GM12878 (cell line): ENCODE results near the gene SNX33. TPM values are rescaled to one million over a fixed set of nuclear protein-coding genes. Genes with fewer than 3 reads are reported as not detected.

ENCODE experiments used
- ATAC-seq: fragments of 200-7000 bp; cut with Tn5 transposase; 3 replicates; pipeline ENCODE4 v1.9.1; 2020; ENCODE audit warnings: mild to moderate bottlenecking, moderate library complexity
- BruUV-seq: library from RNA; stranded (reverse); fragments of 400-500 nt; replicated peaks from 2 replicates; lab custom pipeline; 2021; lab: Mats Ljungman, UMichigan
- CTCF ChIA-PET: fragments of 300-600 bp; sonication (Branson Sonifier 250); formaldehyde crosslinking; extraction: SDS; loops from one replicate; lab custom pipeline; 2021; ENCODE audit warnings: inconsistent platforms; lab: Yijun Ruan, JAX
- POLR2A ChIA-PET: fragments of 350-600 bp; formaldehyde crosslinking; extraction: SDS; loops from one replicate; lab custom pipeline; 2021; ENCODE audit warnings: inconsistent platforms; lab: Charles Lee
- RAD21 ChIA-PET: fragments of 300-600 bp; sonication (Branson Sonifier 250); formaldehyde crosslinking; loops from one replicate; lab custom pipeline; 2023; ENCODE audit warnings: antibody characterized with exemption; ENCODE audit not compliant: unreplicated experiment; lab: Charles Lee
- SMC1A ChIA-PET: fragments of 300-600 bp; sonication (Branson Sonifier 250); formaldehyde crosslinking; loops from one replicate; lab custom pipeline; 2023; ENCODE audit not compliant: unreplicated experiment, uncharacterized antibody; lab: Charles Lee
- DNase-seq: peaks from one replicate; pipeline ENCODE4 v3.0.0-alpha.2; 2011; ENCODE audit warnings: low read depth, low spot score
- FAIRE-seq: peaks from 3 replicates; lab custom pipeline; 2011; peaks lifted over from hg19 to GRCh38; lab: Jason Lieb, UNC
- H2AFZ ChIP-seq: 2 replicates; pipeline ENCODE4 v1.6.0; 2011; ENCODE audit warnings: low read depth, low read length, control low read depth; ENCODE audit not compliant: control insufficient read depth
- H3K27ac ChIP-seq: 2 replicates; pipeline ENCODE4 v1.5.1; 2011; ENCODE audit warnings: control low read depth; ENCODE audit not compliant: control insufficient read depth, insufficient read depth
- H3K27me3 ChIP-seq, 2 experiments: replicated peaks in 1 of 2; 2 replicates each; pipeline versions ENCODE4 v1.6.0 to v1.6.1; 2011; ENCODE audit warnings: low read length in 1 of 2; ENCODE audit not compliant: control insufficient read depth in 2 of 2, insufficient read depth in 2 of 2
- H3K36me3 ChIP-seq, 2 experiments: 2 replicates each; pipeline ENCODE4 v1.5.1; 2011; ENCODE audit warnings: low read length in 1 of 2; ENCODE audit not compliant: control insufficient read depth in 2 of 2, insufficient read depth in 2 of 2
- H3K4me1 ChIP-seq: 2 replicates; pipeline ENCODE4 v1.6.1; 2011; ENCODE audit warnings: mild to moderate bottlenecking, low read length, moderate library complexity, mixed read lengths; ENCODE audit not compliant: control insufficient read depth, insufficient read depth
- H3K4me2 ChIP-seq: 2 replicates; pipeline ENCODE4 v1.6.0; 2011; ENCODE audit warnings: control low read depth; ENCODE audit not compliant: control insufficient read depth, insufficient read depth
- H3K4me3 ChIP-seq: fragments of 200-600 bp; sonication (generic); 2 replicates; pipeline ENCODE4 v1.5.1; 2016
- H3K79me2 ChIP-seq: 2 replicates; pipeline ENCODE4 v1.6.0; 2011; ENCODE audit warnings: low read length; ENCODE audit not compliant: control insufficient read depth, insufficient read depth
- H3K9ac ChIP-seq: 2 replicates; pipeline ENCODE4 v1.8.0; 2011; ENCODE audit warnings: low read length, control low read depth, mixed read lengths; ENCODE audit not compliant: control insufficient read depth, insufficient read depth
- H3K9me3 ChIP-seq: replicated peaks from 3 replicates; pipeline ENCODE4 v1.5.1; 2011; ENCODE audit warnings: mild to moderate bottlenecking, low read length; ENCODE audit not compliant: control insufficient read depth, insufficient read depth
- H4K20me1 ChIP-seq: 2 replicates; pipeline ENCODE4 v1.6.0; 2011; ENCODE audit not compliant: control insufficient read depth, insufficient read depth
- ASH2L ChIP-seq: fragments of 300-600, 200-600 bp; sonication (generic); IDR thresholded peaks from 2 replicates; pipeline ENCODE4 v1.6.1; 2017; ENCODE audit warnings: low read depth, mild to moderate bottlenecking, borderline replicate concordance
- ATF2 ChIP-seq: IDR thresholded peaks from 2 replicates; pipeline ENCODE4 v1.6.1; 2012; ENCODE audit warnings: low read length, inconsistent platforms
- ATF7 ChIP-seq: fragments of 450-650 bp; IDR thresholded peaks from 2 replicates; pipeline ENCODE4 v1.6.1; 2016; ENCODE audit warnings: low read depth, mild to moderate bottlenecking
- BCL11A ChIP-seq: IDR thresholded peaks from 2 replicates; pipeline ENCODE4 v1.6.1; 2011; ENCODE audit warnings: low read depth, low read length
- BCL3 ChIP-seq: IDR thresholded peaks from 2 replicates; pipeline ENCODE4 v1.6.1; 2011; ENCODE audit warnings: borderline replicate concordance, low read depth, mild to moderate bottlenecking, moderate library complexity, low read length; ENCODE audit not compliant: insufficient read depth, poor library complexity, severe bottlenecking
- CHD2 ChIP-seq: IDR thresholded peaks from 2 replicates; pipeline ENCODE4 v1.6.1; 2011; ENCODE audit warnings: low read depth, low read length, improper control_type of control experiment, borderline replicate concordance
- CREB1 ChIP-seq: IDR thresholded peaks from 2 replicates; pipeline ENCODE4 v1.6.1; 2012; ENCODE audit warnings: low read depth, mild to moderate bottlenecking, inconsistent platforms
- MTA3 ChIP-seq: IDR thresholded peaks from 2 replicates; pipeline ENCODE4 v1.6.1; 2012; ENCODE audit warnings: low read length, inconsistent platforms, borderline replicate concordance
- POLR2A ChIP-seq: IDR thresholded peaks from 2 replicates; pipeline ENCODE4 v1.6.1; 2011; ENCODE audit warnings: low read depth, mild to moderate bottlenecking, low read length
- POLR2AphosphoS5 ChIP-seq: IDR thresholded peaks from 2 replicates; pipeline ENCODE4 v1.6.1; 2011; ENCODE audit warnings: mild to moderate bottlenecking, low read length, inconsistent platforms
- SP1 ChIP-seq: IDR thresholded peaks from one replicate; pipeline ENCODE4 v1.6.1; 2011; ENCODE audit warnings: low read depth, low read length
- SREBF1 ChIP-seq: IDR thresholded peaks from 2 replicates; pipeline ENCODE4 v1.6.1; 2012; ENCODE audit warnings: mild to moderate bottlenecking, low read length
- TAF1 ChIP-seq: IDR thresholded peaks from 2 replicates; pipeline ENCODE4 v1.6.1; 2011; ENCODE audit warnings: mild to moderate bottlenecking, low read depth, low read length, borderline replicate concordance
- USF2 ChIP-seq: IDR thresholded peaks from 2 replicates; pipeline ENCODE4 v1.6.1; 2011; ENCODE audit warnings: low read depth, low read length, improper control_type of control experiment, borderline replicate concordance
- ZBED1 ChIP-seq: IDR thresholded peaks from 2 replicates; pipeline ENCODE4 v1.6.1; 2016; ENCODE audit warnings: borderline replicate concordance
- ZBTB33 ChIP-seq: fragments of 450-650 bp; IDR thresholded peaks from 2 replicates; pipeline ENCODE4 v1.6.1; 2017; ENCODE audit warnings: mild to moderate bottlenecking
- ZNF217 ChIP-seq: fragments of 450-650 bp; IDR thresholded peaks from 2 replicates; pipeline ENCODE4 v1.6.1; 2017; ENCODE audit warnings: antibody characterized with exemption, mild to moderate bottlenecking
- WGBS: methylation state at CpG from one replicate; pipeline ENCODE4 v1.1.6; 2016; ENCODE audit warnings: low lambda C conversion rate; ENCODE audit not compliant: insufficient replicate concordance, insufficient coverage; ENCODE audit errors: missing lambda C conversion rate; 5-methylcytosine and 5-hydroxymethylcytosine counted together
- in situ Hi-C: fragments of 300-500 bp; cut with MboI; formaldehyde crosslinking; loops from 9 replicates; pipeline ENCODE4 v1.14.3; 2018; ENCODE audit warnings: mixed read lengths
- intact Hi-C: fragments of 100-400 bp; cut with micrococcal nuclease; formaldehyde crosslinking; loops from one replicate; pipeline ENCODE4 v1.14.2; 2022; ENCODE audit not compliant: unreplicated experiment
- polyA plus RNA-seq, 11 experiments: library from polyadenylated mRNA; depleted of rRNA in 4 of 11; unstranded in 6 of 11; stranded (reverse) in 5 of 11; fragments of >200 nt; fragmentation: Nextera tagmentation in 4 of 11; fragmentation: Illumina TruSeq in 1 of 11; extraction: Ambion mirVana in 4 of 11; extraction: Trizol in 1 of 11; gene quantifications; 1 replicate in 1 of 11; 2 replicates in 10 of 11; pipeline versions ENCODE4 v1.2.1 to v1.2.3, GENCODE V29; 2011 to 2016; ENCODE audit warnings: inconsistent platforms in 2 of 11, missing spikeins in 2 of 11, low read depth in 1 of 11
- total RNA-seq, 4 experiments: library from RNA; depleted of rRNA in 3 of 4; stranded (reverse); fragments of >200 nt in 3 of 4; fragmentation: Illumina TruSeq in 1 of 4; extraction: Trizol in 1 of 4; gene quantifications; 2 replicates each; pipeline versions ENCODE4 v1.2.1 to v1.2.3, GENCODE V29; 2013 to 2021

The SNX33 gene
- total and polyA plus RNA-seq, 10 of the 15 experiments (the other 5 are each of a cell fraction or from before 2014, with no cell fraction given), result 0.13 to 1.9 (median 0.55) TPM

GRCh38 chr15:75598361-75598760, 49.4 kb upstream of the SNX33 start (continued):
- TF ChIP-seq USF2 (no peak), POLR2AphosphoS5 (no peak), BCL11A (no peak), ZBTB33 (no peak), BCL3 (no peak), ZNF217 (no peak)
- TF ChIP-seq, all 136 proteins: peak for 0

GRCh38 chr15:75599401-75599800, 48.3 kb upstream of the SNX33 start:
- no peak overlapping the region for H3K4me3 ChIP-seq
- no peaks in the 10 kb centered on the region for H3K27me3 ChIP-seq
- H3K4me1 ChIP-seq, result no peaks in the 10 kb centered on the region
- H3K79me2 ChIP-seq, result no peaks in the 10 kb centered on the region
- 70% methylated on average over 2 of the region's 2 CpGs for WGBS
- H3K9ac ChIP-seq, result no peak overlapping the region
- ChIA-PET POLR2A (interaction anchor here (0.6 to 1.3 kb wide), 3 partner anchors 18 to 112 kb away, joined by 3 to 8 read pairs (median 5); no protein-coding TSS in a partner anchor), CTCF (interaction anchor here (0.8 kb wide), 1 partner anchor 42 kb away, joined by 4 read pairs; no protein-coding TSS in a partner anchor), RAD21 (no interaction called here), SMC1A (no interaction called here)
- no peak for TF ChIP-seq TAF1
- TF ChIP-seq CREB1, result no peak
- TF ChIP-seq MTA3, result no peak
- TF ChIP-seq SP1, result no peak
- TF ChIP-seq ZBED1, result no peak
- no peak for TF ChIP-seq ASH2L
- TF ChIP-seq POLR2A, result no peak
- TF ChIP-seq ATF2, result no peak
- TF ChIP-seq ATF7, result no peak
- TF ChIP-seq SREBF1, result no peak
- no peak for TF ChIP-seq USF2
- TF ChIP-seq CHD2, result no peak
- no peak overlapping the region for H3K27ac ChIP-seq
- H3K4me2 ChIP-seq, result no peak overlapping the region
- no peak for ATAC-seq
- H2AFZ ChIP-seq, result no peak overlapping the region
- DNase-seq, result no peak
- peaks cover 4 to 20% of the 10 kb centered on the region in 2 experiments; a peak in 3 of 4 replicates for H3K36me3 ChIP-seq
- FAIRE-seq, result no peak
- no TSS peak for BruUV-seq
- no peaks in the 10 kb centered on the region for H3K9me3 ChIP-seq
- intact Hi-C loops, result no loop called here
- in situ Hi-C loops, result no loop called here
- H4K20me1 ChIP-seq, result no peaks in the 10 kb centered on the region
